Measurements from ENCODE around the gene PPAN. TPM values are rescaled to one million over a fixed set of nuclear protein-coding genes. Genes with fewer than 3 reads are reported as not detected.

Gene PPAN
- total RNA-seq, 1 experiment from 2014 or later, result 155 TPM

DNA sequence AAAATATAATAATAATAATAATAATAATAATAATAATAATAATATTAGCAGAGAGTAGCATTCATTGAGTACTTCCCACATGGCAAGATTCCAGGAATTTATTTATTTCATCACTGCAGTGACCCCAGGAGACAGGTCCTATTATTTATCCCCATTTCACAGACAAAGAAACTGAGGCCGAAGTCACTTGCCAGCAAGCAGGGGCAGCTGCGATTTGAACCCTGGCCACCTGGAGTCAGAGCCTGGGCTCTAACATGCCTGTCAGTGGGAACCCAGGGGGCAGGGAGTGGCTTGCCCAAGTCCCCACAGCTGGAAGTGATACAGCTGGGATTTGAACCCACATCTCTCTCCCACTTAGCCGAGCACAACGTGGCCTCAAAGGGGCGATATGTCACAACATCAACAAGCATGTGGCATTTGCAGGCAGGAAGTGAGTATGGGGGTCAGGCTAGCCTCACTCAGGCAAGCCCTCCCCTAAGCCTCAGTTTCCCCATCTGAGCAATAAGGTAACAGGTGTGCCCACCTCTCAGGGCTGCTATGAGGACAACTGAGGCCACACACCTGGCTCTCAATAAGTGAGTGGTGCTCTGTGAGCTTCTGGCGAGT is 17.1 kb upstream of the PPAN start:
- Histone ChIP-seq H3K4me3 (no peak overlapping the region), H3K27me3 (no peaks in the 10 kb centered on the region), H3K9me3 (no peaks in the 10 kb centered on the region), H3K36me3 (peaks cover 17% of the 10 kb centered on the region)
- DNase-seq, result no peak

DNA sequence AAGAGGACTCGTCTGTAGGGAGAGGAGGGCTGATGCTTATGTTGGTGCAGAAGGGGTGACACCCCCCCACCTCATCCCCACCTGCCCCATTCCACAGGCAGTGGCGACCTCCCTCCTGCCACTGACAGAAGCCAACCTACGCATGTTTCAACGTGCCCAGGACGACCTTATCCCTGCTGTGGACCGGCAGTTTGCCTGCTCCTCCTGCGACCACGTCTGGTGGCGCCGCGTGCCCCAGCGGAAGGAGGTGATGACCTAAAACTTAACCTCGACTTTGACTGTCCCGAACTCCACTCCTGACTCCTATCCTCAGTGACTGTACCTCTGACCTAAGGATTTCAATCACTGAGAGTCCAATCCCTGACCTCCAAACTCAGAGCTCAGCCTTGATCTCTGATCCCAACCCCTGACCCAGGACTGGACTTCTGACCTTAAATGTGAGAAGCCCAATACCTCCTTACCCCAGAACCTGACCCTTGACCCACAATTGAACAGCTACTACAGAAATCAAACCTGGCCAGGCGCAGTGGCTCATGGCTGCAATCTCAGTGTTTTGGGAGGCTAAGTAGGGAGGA is 16.3 kb upstream of the PPAN start:
- no peak overlapping the region for H3K4me3 ChIP-seq
- DNase-seq, result no peak
- H3K27me3 ChIP-seq, result no peaks in the 10 kb centered on the region
- no peaks in the 10 kb centered on the region for H3K9me3 ChIP-seq
- peaks cover 17% of the 10 kb centered on the region for H3K36me3 ChIP-seq

DNA sequence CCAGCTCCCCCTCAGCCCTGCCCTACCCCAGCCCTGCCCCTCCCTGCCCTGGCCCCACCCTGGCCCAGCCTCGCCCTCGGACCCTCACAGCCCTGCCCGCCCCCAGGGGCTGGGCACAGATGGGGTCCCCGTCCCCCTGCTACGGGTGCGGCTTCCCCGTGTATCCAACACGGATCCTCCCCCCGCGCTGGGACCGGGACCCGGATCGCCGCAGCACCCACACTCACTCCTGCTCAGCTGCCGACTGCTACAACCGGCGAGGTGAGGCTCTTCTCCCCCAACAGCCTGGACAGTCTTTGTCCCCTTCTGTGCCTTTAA is 14.8 kb upstream of the PPAN start:
- peaks cover 17% of the 10 kb centered on the region for H3K36me3 ChIP-seq
- no peak for DNase-seq

DNA sequence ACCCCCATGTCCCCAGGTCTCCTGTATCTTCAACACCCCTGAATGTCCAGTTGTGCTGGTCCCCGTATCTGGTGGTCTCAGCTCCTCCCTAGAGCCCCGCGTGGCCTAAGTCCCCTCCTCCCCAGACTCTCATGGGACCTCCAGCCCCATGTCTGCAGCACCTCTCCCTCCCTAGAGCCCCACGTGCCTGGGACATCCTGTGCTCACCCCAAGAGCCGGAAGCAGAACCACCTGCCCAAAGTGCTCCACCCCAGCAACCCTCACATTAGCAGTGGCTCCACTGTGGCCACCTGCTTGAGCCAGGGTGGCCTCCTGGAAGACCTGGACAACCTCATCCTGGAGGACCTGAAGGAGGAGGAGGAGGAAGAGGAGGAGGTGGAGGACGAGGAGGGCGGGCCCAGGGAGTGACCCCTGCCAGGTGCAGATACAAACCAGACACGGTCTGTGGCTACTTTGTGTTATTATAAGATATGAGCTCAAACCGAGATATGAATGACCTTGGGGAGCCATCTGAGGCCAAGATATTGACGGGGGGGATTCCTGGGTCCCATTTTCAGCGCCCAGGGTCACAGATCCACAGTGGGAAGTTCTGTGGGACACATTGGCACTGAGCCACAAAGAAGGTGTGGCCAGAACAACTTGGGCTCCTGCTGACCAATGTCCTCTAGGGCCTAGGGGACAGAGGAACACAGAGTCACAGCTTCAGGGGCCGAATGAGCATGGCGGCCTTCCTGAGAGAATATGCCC is 14.1 kb upstream of the PPAN start:
- no peak for DNase-seq
- Histone ChIP-seq H3K9me3 (no peaks in the 10 kb centered on the region; the same call in 1 of the 2 replicates), H3K27me3 (peaks cover 5% of the 10 kb centered on the region; the same call in 1 of the 2 replicates), H3K4me3 (no peak overlapping the region), H3K36me3 (peaks cover 17% of the 10 kb centered on the region)

More for the DNA sequence above, 14.8 kb upstream of the PPAN start:
- Histone ChIP-seq H3K4me3 (no peak overlapping the region), H3K27me3 (peaks cover 5% of the 10 kb centered on the region; the same call in 1 of the 2 replicates), H3K9me3 (no peaks in the 10 kb centered on the region; the same call in 1 of the 2 replicates)

DNA sequence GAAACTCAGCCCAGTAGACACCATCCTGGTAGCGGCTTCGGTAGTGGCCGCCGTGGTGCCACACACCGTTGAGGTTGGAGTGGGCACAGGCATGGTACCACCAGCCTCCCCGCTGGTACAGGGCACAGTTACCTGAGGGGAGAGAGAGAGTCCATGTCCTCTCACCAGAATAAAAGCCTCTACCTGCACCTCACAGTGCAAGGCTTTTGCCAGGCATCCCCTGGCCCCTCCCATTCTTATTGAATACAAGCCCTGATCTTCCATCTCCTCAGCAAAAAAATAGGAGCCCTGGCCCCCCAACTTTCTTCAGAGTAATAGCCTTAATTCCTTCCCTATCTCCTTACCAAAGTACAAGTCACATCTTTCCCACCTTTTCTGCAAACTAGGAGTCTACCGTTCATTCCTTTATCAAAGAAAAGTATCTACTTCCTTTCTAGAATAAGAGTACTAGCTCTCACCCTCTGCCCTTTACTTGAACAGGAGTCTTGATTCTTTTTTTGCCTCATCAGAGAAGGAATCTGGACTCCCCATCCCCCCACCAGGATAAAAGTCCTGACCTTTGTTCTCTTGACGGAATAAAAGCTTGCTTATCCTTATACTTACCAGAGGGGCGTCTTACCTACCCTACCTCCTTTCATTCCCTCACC is 13.4 kb upstream of the PPAN start:
- DNase-seq, result no peak

DNA sequence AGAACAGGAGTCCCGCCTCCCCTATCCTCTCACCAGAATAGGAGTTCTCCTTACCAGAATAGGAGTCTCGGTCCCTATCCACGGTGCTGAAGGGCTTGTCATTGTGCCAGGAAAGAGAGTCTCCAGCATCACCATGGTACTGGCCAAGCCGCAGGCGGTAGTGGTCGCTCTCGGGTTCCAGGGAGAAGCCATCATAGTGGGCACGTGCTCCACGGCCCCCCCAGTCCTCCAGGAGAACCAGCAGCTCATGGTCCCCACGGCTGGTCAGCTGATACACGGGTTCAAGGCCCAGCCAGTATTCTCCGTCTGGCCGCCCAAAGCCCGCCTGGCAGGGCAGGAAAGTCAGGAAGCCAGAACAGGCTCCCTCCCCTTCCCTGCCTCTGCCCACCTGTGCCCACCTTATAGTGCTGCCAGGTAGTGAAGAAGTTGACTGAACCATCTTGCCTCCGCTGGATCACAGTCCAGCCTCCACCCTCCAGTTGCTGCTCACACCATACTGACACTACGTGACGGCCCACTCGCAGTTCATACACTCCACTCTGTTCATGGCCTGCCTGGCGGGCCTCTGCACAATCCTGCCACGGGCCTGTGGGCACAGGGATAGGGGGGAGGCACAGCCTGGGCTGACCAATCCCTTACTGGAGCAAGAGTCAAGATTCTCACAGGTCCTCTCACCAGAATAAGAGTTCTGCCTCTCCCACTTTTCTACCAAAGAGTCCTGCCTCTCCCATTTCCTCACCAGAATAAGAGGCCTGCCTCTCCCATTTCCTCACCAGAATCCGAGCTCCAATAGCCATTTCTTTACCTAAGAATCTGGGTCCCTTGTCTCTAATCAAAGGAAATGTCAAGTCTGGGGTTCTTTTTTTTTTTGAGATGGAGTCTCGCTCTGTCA is 12.6 kb upstream of the PPAN start:
- Histone ChIP-seq H3K27me3 (peaks cover 5% of the 10 kb centered on the region; the same call in 1 of the 2 replicates), H3K9me3 (no peaks in the 10 kb centered on the region; the same call in 1 of the 2 replicates), H3K36me3 (peaks cover 17% of the 10 kb centered on the region), H3K4me3 (no peak overlapping the region)
- DNase-seq, result no peak

More for the DNA sequence above, 13.4 kb upstream of the PPAN start:
- H3K36me3 ChIP-seq, result peaks cover 17% of the 10 kb centered on the region
- H3K27me3 ChIP-seq, result peaks cover 5% of the 10 kb centered on the region; the same call in 1 of the 2 replicates
- no peaks in the 10 kb centered on the region; the same call in 1 of the 2 replicates for H3K9me3 ChIP-seq
- no peak overlapping the region for H3K4me3 ChIP-seq

DNA sequence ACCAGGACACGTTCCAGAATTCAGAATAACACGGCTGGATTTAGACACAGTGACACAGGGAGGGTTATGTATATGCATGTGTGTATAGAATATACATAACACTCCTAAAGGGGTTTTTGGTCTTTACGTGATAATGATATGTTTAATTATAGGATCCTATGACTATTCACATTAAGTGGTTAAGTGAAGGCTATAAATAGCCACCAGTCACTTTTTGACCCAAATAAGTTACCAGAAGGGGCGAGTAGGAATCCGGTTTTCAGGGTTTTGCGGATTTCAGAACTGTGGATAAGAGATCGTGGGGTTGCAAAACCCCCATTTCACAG is 10.6 kb upstream of the PPAN start:
- H3K27me3 ChIP-seq, result peaks cover 5% of the 10 kb centered on the region; the same call in 1 of the 2 replicates
- peaks cover 7% of the 10 kb centered on the region for H3K36me3 ChIP-seq
- H3K4me3 ChIP-seq, result peak overlapping the region; percentile 9; the same call in 1 of the 2 replicates
- no peak for DNase-seq
- no peaks in the 10 kb centered on the region; the same call in 1 of the 2 replicates for H3K9me3 ChIP-seq

DNA sequence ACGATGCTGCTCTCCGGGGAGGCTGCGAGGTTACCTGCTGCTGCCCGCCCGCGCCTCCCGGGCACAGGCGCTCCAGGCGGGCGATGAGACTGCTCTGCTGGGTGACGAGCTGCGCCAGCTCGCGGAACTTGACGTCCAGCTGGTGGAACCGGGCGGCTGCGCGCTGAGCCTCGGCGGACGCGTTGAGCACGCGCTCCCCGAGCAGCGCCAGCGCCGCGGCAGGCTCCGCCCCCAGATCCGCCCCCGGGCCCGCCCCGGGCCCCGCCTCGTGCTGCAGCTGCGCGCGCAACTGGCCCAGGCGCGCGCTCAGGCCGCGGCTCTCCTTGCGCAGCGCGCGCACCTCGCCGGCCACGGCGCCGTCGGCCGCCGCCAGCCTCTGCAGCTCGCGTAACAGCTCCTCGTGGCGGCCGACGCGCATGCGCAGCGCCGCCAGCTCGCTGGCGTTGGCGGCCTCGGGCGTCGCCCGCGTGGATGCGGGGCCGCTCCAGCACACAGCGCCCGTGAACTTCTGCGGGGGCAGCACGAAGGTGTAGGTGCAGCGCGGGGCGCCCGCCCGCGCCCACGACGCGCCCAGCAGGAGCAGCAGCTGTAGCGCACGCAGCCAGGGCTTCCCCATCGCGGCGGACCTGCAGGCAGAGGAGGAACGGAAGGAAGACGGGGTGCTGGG is 10.1 kb upstream of the PPAN start:
- peak; percentile 94 for DNase-seq
- peak overlapping the region; percentile 47 for H3K4me3 ChIP-seq
- H3K27me3 ChIP-seq, result peaks cover 5% of the 10 kb centered on the region; the same call in 1 of the 2 replicates
- no peaks in the 10 kb centered on the region; the same call in 1 of the 2 replicates for H3K9me3 ChIP-seq
- H3K36me3 ChIP-seq, result peaks cover 5% of the 10 kb centered on the region

DNA sequence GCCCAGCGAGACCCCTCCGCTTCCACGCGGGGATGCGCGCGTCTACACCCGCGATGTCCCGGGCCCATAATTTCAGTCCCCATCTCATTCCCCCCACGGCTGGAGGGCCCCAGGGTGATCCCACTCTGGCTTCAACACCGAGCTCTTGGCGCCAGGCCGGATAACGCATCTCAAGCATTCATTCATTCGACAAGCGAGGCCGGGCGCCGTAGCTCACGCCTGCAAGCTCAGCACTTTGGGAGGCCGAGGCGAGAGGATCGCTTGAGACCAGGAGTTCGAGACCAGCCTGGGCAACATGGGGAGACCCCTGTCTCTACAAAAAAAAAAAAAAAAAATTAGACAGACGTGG is 9.6 kb upstream of the PPAN start:
- Histone ChIP-seq H3K4me3 (peak overlapping the region; percentile 47), H3K36me3 (peaks cover 4% of the 10 kb centered on the region), H3K27me3 (peaks cover 5% of the 10 kb centered on the region; the same call in 1 of the 2 replicates), H3K9me3 (no peaks in the 10 kb centered on the region; the same call in 1 of the 2 replicates)
- no peak for DNase-seq

DNA sequence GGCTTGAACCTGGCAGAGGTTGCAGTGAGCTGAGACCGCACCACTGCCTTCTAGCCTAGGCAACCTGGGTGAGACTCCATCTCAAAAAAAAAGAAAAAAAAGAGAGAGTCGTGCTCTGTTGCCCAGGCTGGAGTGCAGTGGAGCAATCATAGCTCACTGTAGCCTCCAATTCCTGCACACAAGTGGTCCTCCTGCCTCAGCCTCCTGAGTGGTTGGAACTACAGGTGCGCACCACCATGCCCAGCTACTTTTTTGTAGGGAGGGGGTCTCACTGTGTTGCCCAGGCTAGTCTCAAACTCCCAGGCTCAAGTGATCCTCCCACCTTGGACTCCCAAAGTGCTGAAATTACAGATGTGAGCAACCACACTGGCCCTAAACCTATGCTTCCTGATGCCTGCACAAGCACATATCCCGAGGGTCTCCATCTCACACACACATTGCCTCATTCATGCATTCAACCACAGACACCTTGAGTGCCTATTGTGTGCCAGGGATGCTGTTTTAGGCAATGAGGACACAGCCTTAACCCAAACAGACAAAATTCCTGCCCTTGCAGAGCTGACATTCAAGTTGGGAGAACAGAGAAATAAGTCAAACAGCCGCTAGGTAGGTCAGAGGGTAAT is 5.9 kb upstream of the PPAN start:
- no peak for DNase-seq
- H3K4me3 ChIP-seq, result no peak overlapping the region
- no peaks in the 10 kb centered on the region for H3K36me3 ChIP-seq
- H3K27me3 ChIP-seq, result peaks cover 5% of the 10 kb centered on the region; the same call in 1 of the 2 replicates
- no peaks in the 10 kb centered on the region; the same call in 1 of the 2 replicates for H3K9me3 ChIP-seq

DNA sequence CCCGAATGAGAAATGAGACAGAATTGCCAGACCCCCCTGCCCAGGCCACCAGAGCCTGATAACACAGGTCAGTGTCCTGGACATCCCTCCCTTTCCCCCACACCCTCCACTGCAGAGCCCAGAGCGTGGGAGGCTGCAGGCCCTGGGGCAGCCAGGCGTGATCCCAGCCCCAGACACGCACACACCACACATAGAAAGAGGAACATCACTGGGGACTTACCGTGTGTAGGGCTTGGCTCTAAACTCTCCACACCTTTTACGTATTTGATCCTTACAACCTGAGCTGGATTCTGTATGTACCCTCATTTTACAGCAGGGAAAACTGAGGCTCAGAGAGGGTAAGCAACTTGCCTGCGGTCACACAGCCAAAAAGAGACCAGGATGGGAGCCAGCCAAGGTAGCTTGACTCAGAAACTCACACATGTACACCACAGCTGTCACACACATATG is 3.4 kb upstream of the PPAN start:
- DNase-seq, result no peak
- H3K36me3 ChIP-seq, result peaks cover 12% of the 10 kb centered on the region
- no peak overlapping the region for H3K4me3 ChIP-seq
- no peaks in the 10 kb centered on the region for H3K9me3 ChIP-seq
- H3K27me3 ChIP-seq, result no peaks in the 10 kb centered on the region; the same call in 1 of the 2 replicates

DNA sequence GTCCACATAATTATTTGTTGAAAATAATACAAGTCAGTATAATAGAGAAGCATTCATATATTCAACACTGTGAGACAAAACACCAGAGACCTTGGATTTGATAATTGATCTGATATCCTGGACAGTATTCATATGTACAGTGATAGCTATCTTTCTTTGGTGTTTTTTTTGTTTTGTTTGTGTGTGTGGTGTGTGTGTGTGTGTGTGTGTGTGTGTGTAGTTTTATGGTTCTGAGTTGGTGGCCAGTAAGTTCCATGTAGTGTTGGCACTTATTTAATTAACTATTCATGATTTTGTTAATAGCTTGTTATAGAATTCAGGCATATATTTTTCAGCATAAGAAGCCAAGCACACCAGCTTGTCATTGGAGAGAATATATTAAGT is 2.0 kb upstream of the PPAN start:
- Histone ChIP-seq H3K4me3 (no peak overlapping the region), H3K9me3 (no peaks in the 10 kb centered on the region), H3K27me3 (no peaks in the 10 kb centered on the region; the same call in 1 of the 2 replicates), H3K36me3 (peaks cover 26% of the 10 kb centered on the region)
- DNase-seq, result no peak

DNA sequence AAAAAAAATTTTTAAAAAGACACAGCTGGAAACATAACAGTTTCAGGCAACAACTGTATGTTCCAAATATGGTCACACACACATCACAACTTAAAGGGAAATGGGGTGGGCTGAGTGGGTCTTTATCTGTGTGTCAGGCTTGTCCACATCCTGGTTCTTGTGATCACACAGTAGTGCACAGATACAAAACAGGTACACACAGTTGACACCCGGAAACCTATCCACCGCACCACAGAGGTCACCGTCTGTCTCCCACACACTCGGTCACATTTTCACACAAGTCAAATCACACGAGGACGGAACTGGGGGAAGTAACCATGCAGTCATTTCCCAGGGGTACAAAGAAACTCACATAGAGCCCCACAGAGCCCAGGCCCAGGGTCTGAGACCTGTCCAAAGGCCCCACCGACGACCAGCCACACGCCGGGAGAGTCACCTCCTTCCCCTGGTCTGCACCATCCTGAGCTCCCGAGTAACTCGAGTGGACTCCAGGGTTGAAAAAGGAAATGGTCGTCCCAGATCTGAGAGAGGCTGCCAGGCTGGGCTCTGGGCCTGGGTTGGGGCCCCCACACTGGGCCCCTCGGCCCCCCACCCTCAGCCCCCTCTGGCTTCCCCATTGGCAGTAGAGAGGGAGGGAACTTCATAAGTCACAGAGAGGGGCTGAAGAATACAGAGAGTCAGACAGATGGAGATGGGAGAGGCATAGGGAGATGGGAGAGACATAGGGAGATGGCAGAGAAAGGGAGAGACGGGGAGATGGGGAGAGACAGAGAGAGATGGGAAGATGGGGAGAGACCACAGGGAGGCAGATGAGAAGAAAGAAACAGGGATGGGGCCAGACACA is 1.3 kb upstream of the PPAN start:
- no peaks in the 10 kb centered on the region for H3K9me3 ChIP-seq
- no peak for DNase-seq
- no peak overlapping the region for H3K4me3 ChIP-seq

DNA sequence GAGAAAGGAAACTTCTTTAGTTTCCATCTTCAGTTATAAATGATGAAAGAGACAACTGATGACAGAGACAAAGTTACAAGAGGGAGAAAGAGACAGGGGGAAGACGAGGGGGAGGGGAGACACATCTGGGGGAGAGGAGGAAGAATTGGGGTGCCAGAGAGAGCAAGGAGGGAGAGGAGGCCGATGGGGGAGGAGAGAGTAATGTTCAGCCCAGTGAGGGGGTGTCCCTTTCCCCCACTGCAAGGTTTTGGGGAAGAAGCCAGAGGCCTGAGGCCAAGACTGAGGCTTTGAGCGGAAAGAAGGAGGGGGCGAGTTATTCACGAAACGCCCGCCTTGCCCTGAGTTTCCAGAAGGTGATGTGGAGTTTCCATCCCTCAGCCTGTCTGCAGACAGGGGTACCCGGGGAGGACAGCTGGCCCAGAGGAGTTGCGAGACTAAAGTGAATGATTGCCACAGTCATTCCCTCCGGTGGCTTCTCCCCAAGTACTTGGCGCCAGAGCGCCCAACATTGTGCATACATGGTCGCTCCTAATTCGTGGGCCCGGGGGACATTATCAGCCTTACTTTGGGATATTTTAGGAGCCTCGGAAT is 558 bp upstream of the PPAN start:
- H3K9me3 ChIP-seq, result no peaks in the 10 kb centered on the region
- no peaks in the 10 kb centered on the region; the same call in 1 of the 2 replicates for H3K27me3 ChIP-seq
- peaks cover 40% of the 10 kb centered on the region for H3K36me3 ChIP-seq
- peak overlapping the region; percentile 89 for H3K4me3 ChIP-seq
- no peak for DNase-seq

More for the DNA sequence above, 1.3 kb upstream of the PPAN start:
- Histone ChIP-seq H3K36me3 (peaks cover 33% of the 10 kb centered on the region), H3K27me3 (no peaks in the 10 kb centered on the region; the same call in 1 of the 2 replicates)

All from MG63 (cell line).